Measurements from ENCODE around the gene PDIK1L.
A peak's percentile ranks its signal among the peaks of the same experiment; 100 is the strongest.
"Not testable (repeated sequence)": the region's sequence is repeated elsewhere in the genome, so short reads cannot be mapped to it uniquely, and the experiment has no call there.

The PDIK1L gene

GRCh38 chr1:26092422-26092821 lies 19.2 kb upstream of the PDIK1L start:
- DNase-seq: no peak

GRCh38 chr1:26093569-26093968 lies 18.1 kb upstream of the PDIK1L start:
- DNase-seq: not testable (repeated sequence)

GRCh38 chr1:26094076-26094669 lies 17.5 kb upstream of the PDIK1L start:
- DNase-seq: peak; percentile 29

GRCh38 chr1:26094677-26095383 lies 16.8 kb upstream of the PDIK1L start:
- DNase-seq: peak; percentile 28

- no peak for DNase-seq
Measured at GRCh38 chr1:26096471-26096870, 15.2 kb upstream of the PDIK1L start.

GRCh38 chr1:26097696-26098095 lies 13.9 kb upstream of the PDIK1L start:
- DNase-seq: no peak

- no peak for DNase-seq
Measured at GRCh38 chr1:26098602-26099001, 13.0 kb upstream of the PDIK1L start.

GRCh38 chr1:26099780-26100179 lies 11.8 kb upstream of the PDIK1L start:
- DNase-seq: no peak

GRCh38 chr1:26100204-26100603 lies 11.4 kb upstream of the PDIK1L start:
- DNase-seq: not testable (repeated sequence)

GRCh38 chr1:26102119-26102518 lies 9.5 kb upstream of the PDIK1L start:
- DNase-seq: no peak

GRCh38 chr1:26102526-26102925 lies 9.1 kb upstream of the PDIK1L start:
- DNase-seq: no peak

- DNase-seq: not testable (repeated sequence)
Measured at GRCh38 chr1:26105226-26105548, 6.4 kb upstream of the PDIK1L start.

- no peak for DNase-seq
Measured at GRCh38 chr1:26109229-26110164, 2.1 kb upstream of the PDIK1L start.

GRCh38 chr1:26110731-26111529 lies 694 bp upstream of the PDIK1L start:
- DNase-seq: peak; percentile 94

GRCh38 chr1:26112407-26112775 lies 767 bp downstream of the PDIK1L start:
- DNase-seq: no peak

- DNase-seq: no peak
Measured at GRCh38 chr1:26114165-26114927, 2.7 kb downstream of the PDIK1L start.

- no peak for DNase-seq
Measured at GRCh38 chr1:26119892-26120608, 8.4 kb downstream of the PDIK1L start.

- DNase-seq: no peak
Measured at GRCh38 chr1:26121854-26122773, 10.5 kb downstream of the PDIK1L start.

- no peak for DNase-seq
Measured at GRCh38 chr1:26122988-26123973, 11.7 kb downstream of the PDIK1L start.

All from DMS53 (cell line).